ENCODE measurements around the gene IPCEF1.

The IPCEF1 gene

GRCh38 chr6:154111025-154111424 lies 245.6 kb downstream of the IPCEF1 start:
- H3K4me3 ChIP-seq (ENCODE audit: low read depth, low read length): no peak overlapping the region
- no peak for DNase-seq (ENCODE audit: low read depth)
- no peak for TF ChIP-seq CTCF (IDR thresholded peaks at IDR 0.05; ENCODE audit: insufficient read depth, low read depth, low read length, missing control alignments)

GRCh38 chr6:154106251-154106650 lies 250.4 kb downstream of the IPCEF1 start:
- no peak for TF ChIP-seq CTCF (IDR thresholded peaks at IDR 0.05; ENCODE audit: insufficient read depth, low read depth, low read length, missing control alignments)
- no peak for DNase-seq (ENCODE audit: low read depth)
- no peak overlapping the region for H3K4me3 ChIP-seq (ENCODE audit: low read depth, low read length)

Measured in GM12865 (cell line).